GM18858 (cell line): Measurements from ENCODE around the gene SLC40A1.

ENCODE experiments used
- ATAC-seq: cut with Tn5 transposase; IDR thresholded peaks from one replicate; pipeline ENCODE4 v1.9.1; 2021; ENCODE audit not compliant: unreplicated experiment

The SLC40A1 gene, protein sequence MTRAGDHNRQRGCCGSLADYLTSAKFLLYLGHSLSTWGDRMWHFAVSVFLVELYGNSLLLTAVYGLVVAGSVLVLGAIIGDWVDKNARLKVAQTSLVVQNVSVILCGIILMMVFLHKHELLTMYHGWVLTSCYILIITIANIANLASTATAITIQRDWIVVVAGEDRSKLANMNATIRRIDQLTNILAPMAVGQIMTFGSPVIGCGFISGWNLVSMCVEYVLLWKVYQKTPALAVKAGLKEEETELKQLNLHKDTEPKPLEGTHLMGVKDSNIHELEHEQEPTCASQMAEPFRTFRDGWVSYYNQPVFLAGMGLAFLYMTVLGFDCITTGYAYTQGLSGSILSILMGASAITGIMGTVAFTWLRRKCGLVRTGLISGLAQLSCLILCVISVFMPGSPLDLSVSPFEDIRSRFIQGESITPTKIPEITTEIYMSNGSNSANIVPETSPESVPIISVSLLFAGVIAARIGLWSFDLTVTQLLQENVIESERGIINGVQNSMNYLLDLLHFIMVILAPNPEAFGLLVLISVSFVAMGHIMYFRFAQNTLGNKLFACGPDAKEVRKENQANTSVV

DNA sequence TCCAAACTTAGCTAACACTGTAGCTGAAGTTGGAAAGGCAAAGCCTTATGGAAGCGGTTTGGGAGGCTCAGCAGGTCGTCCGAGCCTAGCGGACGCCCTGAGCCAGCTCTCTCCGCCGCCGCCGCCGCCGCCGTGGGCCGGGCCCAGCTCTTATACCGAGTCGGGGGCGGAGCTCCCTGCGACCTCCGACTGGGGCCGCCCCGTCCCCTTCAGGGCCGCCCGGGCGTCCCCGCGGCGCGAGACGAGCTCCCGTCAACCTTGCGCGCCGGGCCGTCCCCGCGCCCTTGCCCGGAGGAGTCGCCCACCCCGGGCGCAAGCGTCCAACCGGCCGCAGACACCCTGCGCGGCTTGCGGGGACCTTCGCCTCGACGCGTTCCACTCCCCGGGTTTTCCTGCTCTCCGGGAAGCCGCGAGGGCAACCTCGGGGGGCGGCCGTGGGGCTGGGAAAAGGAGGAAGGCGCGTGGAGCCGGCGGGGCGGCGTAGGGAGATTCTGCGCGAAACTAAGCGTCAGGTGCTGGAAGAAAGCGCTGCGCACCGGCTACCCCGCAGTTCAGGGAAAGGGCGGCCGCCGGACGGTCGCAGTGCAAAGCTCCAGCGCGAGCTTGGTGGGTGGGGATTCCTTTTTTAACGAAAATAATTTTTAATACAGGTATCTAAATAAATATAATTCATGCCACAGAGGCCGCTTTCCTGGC lies at the start of gene SLC40A1:
Gene SLC40A1 (minus strand): TSS at position 129 of the 696 bp plus-strand sequence. CDS start 326 bp downstream, outside the sequence.
- no peak for ATAC-seq

DNA sequence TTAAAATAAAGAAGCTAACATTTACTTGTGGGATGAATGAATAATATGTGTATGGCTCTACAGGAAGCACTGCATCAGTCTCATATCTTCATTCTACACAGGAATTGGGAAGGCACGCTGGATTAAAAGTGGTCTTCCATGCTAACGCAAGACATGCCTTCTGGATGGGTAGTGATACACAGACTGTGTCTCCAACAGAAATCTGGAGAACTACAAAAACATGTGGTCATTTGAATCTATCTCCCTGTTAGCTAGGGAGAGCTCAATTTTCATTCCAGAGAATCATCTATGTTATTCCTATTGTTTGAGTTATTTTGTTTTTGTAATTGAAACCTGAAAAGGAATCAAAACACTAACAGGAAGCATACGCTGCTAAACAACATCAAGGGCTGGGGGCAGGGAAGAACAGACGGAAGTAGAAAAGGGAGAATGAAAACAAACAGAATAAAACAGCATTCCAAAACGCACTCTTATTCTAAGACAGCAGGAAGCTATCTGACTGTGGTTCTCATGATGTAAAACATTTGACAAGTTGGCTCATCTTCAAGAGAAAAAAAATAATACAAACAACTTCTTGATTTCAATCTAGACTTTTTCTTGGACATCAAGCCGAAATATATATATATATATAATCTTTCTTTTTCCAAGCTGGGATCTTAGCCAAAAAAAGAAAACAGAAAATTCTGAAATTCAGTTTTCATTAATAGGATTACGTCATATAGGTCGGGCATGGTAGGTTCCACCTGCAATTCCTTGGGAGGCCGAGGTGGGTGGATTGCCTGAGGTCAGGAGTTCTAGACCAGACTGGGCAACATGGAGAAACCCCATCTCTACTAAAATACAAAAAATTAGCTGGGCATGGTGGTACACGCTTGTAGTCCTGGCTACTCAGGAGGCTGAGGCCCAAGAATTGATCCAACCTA lies 49.2 kb upstream of the SLC40A1 start:
- no peak for ATAC-seq

DNA sequence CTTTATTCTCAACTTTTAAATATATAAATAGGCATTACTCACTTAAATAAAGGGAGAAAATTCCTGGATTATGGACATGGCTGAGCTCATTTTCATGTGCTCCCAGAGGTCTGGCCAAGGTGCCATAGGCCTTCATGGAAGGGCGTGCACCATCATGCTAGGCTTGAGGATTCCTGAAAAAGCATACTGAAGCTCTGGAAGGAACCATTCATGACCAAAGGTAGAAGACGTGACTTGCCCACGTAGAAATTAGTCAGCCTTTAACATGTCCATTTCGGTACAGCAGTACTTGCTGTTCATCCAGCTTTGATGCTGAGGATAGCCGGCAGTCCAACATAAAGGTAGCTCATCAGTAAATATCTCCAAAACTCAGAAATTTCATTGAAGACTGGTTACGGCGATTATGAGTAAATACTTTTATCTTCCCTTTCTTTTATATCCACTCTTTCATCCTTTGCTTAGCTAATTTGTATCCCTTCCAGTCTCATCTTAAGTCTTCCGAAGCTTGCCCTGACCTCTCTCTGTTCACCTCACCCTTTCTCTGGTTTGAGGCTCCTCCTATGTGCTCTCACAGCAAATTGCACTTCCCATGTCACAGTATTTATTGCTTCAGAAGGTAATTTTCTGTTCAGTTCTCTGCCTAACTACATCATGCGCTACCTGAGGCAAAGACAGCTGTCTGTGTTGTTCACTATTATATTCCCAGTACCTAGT lies 48.4 kb upstream of the SLC40A1 start:
- no peak for ATAC-seq

DNA sequence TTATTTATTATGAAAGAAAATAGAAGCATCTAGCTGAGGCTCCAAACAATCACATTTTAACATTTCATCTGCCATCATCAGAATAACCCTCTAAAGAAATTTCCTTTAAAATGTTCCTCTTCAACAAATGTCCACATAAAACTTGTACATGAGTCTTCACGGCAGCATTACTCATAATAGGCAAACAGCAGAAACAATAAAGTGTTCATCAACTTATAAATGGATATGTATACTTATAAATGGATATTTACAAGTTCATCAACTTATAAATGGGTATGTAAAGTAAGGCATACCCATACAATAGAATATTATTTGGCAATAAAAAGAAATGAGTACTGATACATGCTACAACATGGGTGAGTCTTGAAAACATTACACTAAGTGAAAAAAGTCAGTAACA lies 47.2 kb upstream of the SLC40A1 start:
- ATAC-seq = no peak

DNA sequence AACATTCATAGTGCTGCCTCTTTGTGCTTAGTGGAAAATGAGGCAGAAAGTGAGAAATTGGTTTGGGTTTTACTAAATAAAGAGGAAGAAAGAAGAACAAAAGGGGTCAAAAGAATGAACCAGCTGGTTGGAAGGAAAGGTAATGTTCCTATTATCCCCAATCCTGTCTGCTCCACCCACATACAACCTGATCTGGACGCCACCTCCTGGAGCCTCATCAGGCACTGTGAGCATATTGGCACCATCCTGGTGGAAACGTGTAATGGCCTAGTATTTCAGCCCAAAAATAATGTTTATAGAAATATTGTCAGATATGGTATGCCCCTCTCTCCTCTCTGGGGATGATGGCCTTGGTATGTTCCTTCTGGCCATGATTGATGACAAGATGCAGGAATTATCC lies 45.0 kb upstream of the SLC40A1 start:
- no peak for ATAC-seq

DNA sequence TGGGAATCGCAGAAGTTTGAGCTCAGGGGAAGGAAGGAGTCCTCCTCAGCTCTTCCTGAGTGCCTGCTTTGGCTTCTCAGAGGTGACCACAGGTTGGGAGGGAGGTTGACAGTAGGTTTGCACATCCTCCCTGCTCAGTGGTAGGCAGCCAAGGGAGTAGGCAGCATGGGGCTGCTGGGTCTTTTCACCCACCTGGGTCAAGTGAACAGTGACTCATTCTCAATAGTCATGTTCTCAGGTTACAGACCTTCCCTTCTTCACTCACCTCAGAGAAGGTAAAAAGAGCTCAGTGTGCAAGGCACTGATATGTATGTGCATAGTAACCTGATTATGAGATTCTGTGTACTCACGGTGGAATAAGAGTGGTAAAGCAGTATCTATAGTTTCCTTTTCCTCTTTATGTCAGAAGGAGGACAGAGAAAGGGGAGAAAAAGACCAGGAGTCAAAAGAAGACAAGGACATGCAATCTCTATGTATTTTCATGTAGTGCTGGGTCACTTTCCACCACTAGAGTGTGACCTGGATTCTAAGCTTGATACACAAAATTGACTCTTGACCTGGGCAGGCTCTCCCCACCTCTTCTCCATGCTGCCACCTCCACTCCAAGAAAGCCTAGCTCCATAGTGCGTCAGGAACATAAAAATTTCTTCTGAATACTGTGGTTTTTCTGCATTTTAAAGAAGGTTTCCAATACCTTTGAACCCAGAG lies 44.2 kb upstream of the SLC40A1 start:
- ATAC-seq = no peak

DNA sequence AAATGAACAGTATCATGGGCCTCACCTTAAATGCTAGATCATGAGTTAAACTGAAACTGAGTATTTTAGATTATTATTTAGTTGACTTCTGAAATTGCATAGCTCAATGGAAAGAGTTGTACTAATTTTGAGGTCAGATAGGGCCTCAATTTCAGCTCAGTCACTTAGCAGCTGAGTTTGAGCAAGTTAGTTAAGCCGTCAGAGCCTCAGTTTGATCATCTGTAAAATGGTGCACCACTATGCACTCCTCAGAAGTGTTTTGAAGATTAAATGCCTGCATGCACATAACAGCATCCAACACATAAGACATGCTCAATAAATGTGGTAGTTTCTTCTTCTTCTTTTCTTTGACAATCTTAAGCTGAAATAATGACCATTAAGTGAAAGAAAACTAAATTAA lies 42.5 kb upstream of the SLC40A1 start:
- ATAC-seq = no peak

DNA sequence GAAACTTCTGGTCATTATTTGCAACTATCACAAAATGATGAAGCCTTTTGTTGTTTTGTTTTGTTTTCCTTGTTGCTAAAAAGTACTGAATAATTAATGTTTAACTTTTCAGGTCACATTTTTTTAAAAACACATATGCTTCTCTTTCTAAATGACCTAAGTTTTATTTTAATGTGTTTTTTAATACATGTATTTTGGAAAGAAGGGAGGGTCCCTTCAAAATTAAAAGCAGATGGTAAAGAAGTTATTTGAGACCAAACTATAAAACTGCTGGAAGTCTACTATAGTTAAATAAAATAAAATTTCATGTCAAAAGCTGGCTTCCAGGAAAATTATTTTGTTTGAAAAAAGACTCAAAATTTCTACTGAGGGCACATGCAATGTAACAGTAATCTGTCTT lies 41.2 kb upstream of the SLC40A1 start:
- no peak for ATAC-seq

DNA sequence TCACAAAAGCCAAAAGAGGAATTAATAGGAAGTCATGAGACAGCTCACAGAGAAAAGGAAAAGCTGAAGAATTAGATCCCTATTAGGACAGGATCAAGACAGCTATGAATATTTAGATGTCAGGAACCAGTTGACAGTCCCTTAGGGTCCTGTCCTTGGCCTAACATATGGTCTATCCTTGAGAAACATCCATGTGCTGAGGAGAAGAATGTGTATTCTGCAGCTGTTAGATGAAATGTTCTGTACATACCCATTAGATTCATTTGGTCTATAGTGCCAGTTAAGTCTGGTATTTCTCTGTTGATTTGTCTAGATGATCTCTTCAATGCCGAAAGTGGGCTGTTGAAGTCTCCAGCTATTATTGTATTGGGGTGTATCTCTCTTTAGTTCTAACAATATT lies 37.6 kb upstream of the SLC40A1 start:
- ATAC-seq = no peak

DNA sequence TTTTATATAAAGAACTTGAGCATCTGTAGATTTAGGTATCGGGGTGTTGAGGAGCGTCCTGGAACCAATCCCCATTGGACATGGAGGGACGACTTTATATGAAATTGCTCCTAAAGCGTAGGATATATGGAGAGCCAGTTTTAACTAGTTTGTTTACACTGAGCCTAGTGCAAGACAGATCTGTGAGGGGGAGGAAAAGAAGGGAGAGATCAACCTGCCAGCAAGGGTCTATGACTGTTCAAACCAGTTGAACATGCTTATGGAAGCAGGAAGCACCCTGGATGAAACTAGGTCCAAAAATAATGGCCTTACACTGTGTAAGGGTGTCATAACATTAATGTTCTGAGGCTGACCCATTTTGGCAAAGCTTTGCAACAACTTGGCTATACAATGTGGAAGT lies 34.0 kb upstream of the SLC40A1 start:
- no peak for ATAC-seq

DNA sequence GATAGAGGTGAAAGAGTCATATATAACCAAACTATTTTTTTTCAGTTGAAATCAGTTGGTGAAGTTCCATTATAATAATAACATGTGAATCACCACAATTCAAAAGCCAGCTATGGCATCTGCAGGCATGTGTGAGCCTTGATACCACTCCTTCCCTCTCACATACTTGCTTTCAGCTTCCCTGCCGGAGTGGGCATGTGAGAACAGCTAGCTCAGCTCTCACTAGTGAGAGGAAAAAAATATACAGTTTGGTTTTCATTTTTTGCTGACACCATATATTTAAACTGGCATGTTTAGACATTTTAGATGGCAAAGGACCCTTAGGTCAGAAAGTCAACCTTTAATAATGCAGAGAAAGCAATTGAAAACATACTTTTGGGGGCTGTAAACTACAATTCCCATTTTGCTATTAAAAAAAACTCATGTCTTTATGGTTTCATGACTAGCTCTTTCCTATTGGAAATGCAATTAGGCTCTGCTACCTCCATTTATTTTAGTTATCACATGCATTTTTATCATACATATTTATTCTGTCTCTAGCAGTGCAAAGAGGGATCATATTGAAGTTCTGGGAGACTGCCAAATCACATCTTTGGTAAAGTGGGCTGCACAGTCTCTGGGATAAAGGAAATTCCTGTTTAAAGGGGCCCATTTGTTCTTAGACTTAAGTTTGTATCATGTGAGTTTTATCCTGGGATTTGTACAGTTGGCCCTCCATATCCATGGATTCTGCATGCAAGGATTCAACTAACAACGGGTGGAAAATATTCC lies 33.2 kb upstream of the SLC40A1 start:
- no peak for ATAC-seq

DNA sequence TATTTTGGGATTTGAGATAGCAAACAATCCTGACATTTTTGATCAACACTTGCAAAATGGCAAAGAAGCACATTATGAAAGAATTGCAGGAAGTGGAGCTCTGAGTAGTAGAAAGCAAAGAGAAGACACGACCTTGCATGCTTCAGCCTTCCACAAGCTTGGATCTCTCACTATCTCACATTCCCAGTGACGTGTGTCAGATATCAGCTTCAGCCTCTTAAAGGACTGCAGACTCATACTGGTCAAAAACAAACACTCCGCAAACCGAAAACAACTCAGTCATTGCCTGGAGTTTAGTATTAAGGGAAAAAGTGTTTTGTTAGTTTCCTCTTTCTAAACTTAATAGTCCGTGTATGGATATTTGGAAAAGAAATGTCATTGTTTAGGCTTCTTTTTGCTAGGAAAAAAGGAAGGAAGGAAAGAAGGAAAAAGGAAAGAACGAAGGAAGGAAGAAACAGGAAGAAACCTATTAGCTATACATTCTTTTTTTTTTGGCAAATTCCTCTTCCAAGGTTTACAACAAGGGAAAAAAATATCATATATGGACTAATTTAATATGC lies 32.6 kb upstream of the SLC40A1 start:
- no peak for ATAC-seq

DNA sequence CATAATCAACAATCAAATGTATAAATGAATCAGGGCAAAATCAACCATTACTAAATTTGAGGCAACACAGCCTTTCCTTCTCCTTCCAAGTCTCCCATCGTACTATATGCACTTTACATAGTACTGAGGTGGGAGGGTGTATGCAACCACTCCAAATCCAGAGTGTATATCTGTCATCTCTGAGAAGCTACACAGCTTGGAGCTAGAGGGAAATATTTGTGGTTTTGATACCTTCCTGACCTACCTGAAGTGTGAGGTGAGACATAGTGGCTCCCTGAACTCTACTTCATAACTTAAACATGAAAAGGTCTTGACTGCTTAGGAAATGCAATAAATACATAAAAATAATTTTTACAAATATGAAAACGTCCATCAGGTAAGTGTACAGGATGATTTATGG lies 30.1 kb upstream of the SLC40A1 start:
- no peak for ATAC-seq

DNA sequence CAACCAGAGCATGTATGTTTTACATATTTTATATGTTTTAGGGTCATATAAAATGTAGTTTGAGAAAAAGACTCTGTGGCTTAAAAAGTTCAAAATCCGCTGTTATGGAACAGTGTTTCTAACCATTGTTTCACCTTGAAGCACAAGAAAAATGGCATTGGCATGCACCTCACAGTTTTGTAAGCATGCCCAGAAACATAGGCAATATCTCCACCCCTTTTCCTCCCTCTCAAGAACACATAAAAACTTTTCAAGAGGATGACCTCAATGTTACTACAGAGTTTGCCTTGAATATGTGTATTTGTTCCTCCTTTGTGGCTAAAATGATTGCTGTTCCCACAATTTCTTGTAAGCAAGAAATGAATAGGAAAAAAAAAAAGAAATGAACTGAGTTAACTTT lies 29.3 kb upstream of the SLC40A1 start:
- no peak for ATAC-seq

DNA sequence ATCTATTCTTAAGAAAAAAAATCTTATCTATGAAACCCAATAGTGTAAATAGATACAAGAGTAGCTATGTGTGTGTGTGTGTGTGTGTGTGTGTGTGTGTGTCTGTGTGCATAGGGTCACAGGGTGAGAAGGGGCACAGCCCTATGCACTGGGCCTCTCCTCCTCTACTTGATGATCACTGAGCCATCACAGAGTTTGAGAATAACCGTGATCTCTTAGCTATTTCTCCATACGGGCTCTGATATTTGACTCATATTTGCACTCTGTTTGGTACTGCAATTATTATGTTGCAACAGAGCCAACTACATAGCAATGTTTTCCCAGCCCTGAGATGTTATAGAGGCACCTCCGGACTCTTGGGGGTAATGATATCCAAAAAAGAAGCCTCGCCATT lies 28.8 kb upstream of the SLC40A1 start:
- no peak for ATAC-seq

DNA sequence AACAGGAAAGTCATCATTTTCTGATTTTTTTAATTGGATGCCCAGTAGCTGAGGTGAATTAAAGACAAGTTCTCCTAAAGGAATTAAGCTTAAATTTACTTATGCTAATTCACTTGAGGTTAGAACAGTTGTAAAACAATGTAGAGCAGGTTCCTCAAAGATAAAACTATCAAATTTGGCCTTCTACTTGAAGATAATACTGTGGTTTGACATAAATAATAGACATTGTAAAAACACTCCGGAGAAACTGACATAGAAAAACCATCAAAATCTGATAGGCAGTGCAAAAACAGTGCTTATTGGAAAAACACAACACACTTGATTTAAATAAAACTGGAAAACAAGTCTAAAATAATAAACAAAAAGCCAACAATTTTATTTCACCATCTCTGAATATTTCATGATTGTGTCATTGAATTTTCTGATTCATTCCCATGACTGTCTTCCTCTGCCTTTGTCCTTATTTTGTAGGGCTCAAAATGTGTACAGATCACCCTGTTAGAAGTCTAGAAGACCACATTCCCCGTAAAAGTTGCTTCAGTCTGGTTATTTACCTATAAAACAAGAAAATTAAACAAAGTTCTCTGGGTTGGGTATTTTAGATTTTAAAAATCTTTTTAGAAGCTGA lies 28.3 kb upstream of the SLC40A1 start:
- ATAC-seq = no peak

DNA sequence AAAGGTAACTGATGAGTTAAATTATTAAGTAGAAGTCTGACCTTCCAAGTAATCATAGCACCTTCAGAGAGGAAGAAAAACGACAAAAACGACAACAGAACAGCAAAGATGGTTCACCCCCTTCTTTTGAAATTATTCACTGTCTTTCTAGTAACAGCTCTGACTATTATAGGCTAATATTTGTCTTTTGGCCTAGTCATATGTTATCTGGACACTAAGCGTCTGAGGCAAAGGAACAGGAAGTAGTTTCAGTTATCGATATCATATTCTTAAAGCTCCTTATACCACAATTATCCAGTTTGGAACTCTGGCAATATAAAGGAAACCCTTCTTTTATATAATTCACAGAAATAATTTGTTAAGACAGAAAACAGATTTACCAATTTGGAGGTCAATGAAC lies 27.6 kb upstream of the SLC40A1 start:
- no peak for ATAC-seq

DNA sequence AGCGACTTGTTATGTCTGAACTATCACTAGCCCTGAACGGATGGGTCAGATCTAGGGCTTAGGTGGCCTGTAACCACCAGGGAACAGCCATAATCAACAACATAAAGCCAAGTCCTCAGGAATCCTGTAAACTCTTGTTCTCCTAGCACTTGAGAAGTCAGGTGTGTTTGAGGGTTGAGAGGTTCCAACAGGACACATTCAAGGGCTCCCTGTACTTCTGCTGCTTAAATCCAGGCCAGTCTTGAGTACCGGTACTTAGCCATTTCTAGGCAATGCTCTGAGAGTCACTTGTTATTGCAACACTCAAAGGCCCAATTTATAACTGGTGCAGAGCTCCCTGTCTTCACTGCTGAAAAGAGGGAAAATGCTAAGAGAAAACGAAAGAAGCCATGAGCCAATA lies 21.6 kb upstream of the SLC40A1 start:
- no peak for ATAC-seq
